ENCODE measurements around the gene SCD5.

Gene SCD5

DNA sequence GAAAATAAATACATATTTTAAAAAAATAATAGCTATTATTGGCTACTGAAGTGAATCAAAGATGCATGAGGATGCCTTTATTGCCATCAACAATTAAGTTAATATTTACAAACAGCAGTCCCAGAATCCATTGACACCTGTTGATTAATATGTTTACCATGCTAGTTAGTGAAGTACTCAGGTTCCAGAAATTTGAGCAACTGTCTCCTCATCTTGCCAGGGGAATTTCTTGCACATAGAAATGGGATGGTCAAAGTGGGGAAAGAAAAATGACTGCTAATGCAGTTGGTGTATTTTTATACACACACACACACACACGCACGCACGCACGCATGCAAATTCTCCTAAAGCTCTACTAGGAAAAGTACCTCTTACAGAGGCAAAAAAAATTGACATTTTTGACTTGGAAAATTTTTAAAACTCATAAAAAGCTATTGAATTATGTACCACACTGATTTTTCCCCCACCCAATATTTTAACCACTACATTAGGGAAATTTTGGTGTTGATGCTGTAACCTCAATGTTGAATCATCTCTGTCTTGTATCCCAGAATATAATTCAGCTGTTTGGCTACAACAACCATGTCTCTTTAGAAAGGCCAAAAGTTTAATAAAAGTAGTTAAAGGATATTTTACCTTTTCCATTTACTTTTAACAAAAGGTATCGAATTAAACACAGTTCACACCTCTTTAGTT is 131.5 kb downstream of the SCD5 start:
- DNase-seq (ENCODE audit: low read depth, low spot score), result no peak
- no peak overlapping the region for H3K4me3 ChIP-seq (ENCODE audit: low read length)

DNA sequence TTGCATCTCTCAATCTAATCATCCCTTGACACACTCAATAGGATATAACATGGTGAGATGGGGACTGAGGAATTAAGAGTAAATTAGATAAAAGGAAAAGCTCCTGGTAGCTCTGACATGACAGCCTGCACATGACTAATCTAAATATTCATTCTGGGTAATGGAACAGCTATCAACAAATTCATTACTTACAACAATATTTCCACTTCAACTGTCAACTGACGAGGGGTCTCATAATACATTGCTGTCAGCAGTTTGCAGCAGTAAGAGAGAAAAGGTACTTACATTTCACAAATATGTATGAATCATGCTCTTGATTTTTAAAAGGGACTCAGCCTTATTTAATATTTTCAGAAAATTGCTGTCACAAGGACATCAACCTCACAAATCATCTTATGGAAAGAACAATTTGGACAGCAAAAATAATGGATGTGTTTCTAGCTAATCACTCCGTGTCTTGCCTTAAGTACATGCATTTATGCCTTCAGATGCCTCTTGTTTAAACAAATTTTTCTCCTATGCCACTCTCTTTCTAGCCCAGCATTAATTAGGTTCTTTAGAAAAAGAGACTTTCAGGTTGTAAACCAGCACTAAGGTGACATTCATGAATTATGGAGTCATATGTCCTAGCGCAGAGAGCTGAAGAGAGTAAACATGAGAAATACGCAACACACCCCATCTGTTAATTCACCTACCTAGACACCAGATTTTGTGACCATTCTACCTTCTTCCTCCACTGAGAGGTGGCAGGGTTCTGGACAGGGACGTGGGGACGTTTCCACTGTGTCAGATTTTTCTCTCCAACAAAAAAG is 137.2 kb downstream of the SCD5 start:
- no peak for DNase-seq (ENCODE audit: low read depth, low spot score)
- no peak overlapping the region for H3K4me3 ChIP-seq (ENCODE audit: low read length)

DNA sequence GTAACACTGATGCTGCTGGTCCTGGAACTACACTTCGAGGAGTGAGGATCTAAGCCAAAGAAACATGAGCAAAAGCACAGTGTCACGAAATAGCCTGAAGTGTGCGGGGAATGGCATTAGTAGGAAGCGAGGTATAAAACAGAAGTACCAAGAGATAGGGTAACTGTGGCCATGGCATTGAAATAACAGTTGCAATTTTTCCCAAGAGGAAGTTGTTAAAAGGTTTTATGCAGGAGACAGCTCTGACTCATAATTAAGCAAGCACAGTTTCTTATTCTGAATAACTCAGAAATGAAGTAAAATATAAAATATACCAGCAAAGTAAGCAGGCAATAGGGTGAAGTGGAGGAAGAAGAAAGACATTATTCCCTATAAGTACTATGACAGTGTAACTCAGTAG is 146.5 kb downstream of the SCD5 start:
- no peak for DNase-seq (ENCODE audit: low read depth, low spot score)
- H3K4me3 ChIP-seq (ENCODE audit: low read length), result no peak overlapping the region

DNA sequence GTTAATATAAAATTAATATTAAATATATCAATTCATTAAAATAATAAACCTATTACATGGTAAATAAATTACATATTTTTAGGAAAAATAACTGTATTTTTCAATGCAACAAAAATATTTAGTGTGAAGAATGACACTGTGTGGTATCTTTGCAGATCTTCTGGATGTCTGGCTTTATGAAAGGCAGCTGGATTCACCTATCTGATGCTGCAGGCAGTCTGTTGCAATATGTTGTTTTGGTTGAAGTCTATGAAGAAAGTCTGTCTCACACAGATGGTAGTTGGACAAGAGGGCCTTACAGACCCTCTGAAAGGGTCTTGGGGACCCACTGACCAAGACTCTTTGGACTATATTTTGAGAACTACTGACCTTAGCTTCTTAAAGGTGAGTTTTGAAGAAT is 147.7 kb downstream of the SCD5 start:
- DNase-seq (ENCODE audit: low read depth, low spot score), result no peak
- no peak overlapping the region for H3K4me3 ChIP-seq (ENCODE audit: low read length)

DNA sequence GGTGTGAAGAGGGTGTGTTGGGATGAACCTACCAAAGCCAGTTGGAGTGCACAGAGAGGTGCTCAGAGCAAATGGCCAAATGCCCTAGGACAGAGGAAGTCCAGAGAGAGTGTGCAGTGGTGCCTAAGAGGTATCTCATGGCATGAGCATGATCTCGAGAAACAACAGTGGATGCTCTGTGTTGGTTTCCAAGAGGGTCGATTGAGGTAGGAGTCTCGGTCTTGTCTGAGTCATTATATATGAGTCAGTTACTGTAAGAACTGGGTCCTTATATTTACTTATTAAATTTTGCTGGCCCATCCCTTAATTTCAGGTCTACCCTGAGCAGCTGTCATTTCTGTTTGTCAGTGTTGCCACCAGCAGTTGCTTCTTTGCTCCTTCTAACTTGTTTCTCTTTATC is 150.2 kb downstream of the SCD5 start:
- no peak for DNase-seq (ENCODE audit: low read depth, low spot score)
- no peak overlapping the region for H3K4me3 ChIP-seq (ENCODE audit: low read length)

DNA sequence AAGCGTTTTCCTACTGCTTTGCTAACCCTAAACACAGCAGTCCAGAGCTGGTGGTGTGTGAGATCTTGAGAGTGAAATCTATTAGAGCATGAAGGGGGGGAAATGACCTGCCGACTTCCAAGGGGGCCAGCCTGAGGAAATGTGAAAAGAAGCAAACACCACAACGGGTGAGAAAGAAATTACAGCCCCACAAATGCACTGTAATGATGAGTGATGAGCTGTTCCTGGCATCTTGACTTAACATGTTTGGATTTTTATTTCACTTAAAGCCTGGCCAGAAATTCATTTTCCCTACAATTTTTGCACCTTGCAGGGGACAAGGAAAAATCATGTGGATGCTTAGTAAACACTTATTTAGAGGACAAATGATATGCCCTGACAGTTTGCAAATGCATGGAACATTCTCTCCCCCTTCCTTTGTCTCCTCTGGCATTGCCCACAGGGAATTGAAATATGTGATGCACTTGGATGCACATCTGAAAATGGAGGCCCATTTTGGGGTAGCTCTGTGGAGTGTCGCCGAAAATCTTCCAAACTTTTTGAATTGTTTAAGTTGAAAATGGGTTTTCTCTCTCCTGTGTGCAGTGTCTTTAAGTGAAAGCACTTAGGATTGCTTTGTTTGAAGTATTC is 152.5 kb downstream of the SCD5 start:
- DNase-seq (ENCODE audit: low read depth, low spot score), result no peak

DNA sequence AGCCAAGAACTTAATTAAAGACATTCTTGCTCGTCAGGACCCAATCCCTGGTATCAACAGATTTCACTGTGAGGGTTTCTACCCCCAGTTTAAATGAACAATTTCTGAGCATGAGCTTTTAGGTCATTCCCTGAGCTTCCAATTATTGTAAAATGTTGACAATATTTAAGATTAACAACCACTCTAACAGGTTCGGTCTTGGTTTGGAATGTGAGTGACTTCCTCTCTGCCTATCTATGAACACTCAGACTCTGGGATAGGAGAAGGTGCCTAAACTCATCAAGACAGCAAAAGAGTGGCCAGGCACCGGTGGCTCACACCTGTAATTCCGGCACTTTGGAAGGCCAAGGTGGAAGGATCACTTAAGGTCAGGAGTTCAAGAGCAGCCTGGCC is 153.9 kb downstream of the SCD5 start:
- no peak for DNase-seq (ENCODE audit: low read depth, low spot score)
- no peak overlapping the region for H3K4me3 ChIP-seq (ENCODE audit: low read length)

More for the DNA sequence above, 152.5 kb downstream of the SCD5 start:
- H3K4me3 ChIP-seq (ENCODE audit: low read length), result no peak overlapping the region

DNA sequence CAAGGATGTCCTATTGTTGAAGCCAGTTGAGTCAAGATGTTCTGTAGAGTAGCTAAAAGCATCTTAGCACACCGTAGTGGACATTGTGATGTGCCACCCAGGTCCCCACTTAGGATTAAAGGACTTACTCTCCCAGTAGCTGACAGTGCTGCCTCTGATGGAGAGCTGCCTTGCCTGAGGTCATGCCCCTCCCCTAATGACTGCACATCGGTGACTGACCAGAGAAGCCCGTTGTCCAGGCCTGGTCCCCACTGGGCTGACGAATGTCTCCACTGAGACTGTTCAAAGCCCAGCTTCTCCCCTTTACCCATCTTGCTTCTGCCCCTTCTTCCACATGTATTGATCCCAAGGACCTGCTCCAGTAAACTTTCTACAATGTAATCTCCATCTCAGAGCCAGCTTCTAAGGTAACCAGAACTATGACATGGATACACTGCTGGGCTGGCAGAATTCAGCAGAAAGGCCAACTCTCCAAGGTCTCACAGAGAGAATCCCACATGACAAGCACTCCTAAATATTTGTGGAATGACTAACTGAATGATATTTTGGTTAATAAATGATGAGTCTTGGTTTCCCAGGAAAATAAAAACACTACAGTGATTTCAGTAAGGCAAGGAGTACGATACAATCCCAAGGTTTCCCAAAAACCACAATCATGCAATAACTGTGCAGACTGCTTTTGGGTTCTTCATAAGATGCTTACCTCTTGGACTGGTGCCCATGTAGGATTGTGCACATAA is 154.4 kb downstream of the SCD5 start:
- no peak overlapping the region for H3K4me3 ChIP-seq (ENCODE audit: low read length)
- DNase-seq (ENCODE audit: low read depth, low spot score), result no peak

DNA sequence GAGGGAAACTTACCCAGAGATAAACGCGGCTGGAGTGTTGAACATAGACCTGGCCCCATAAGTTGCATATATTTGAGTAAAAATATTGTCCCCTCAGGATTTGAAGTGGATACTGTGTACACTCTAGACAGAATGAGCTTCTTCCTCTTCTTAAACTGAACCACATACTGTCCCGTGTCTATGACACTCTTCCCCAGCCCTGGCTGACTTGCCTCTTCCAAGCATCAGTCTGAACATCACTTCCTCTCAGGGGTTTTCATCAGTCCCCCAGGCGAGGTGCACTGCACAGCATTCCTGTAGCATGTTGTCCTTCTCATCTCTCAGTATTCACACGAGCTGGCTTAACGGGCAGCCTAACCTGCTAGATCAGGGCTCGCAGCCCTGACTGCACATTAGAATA is 156.3 kb downstream of the SCD5 start:
- DNase-seq (ENCODE audit: low read depth, low spot score), result no peak
- no peak overlapping the region for H3K4me3 ChIP-seq (ENCODE audit: low read length)

DNA sequence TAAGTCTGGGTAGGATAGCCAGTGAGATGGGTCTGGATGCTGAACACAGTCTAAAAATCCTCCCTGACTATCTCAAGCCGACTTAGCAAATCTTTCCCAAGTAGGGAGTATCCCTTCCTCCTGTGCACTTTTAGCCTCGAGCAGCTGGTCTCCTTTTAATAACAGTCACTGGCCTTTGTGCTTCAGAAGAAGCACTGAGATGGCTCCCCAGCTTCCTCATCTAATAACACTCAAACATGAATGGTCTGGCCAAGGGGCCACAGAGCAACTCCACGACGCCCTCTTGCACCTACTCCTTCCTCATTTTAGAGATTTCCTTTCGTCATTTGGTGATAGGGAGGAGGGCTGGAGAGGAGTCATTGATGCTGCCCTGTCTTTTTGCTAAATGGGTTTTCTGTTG is 158.1 kb downstream of the SCD5 start:
- no peak for DNase-seq (ENCODE audit: low read depth, low spot score)
- H3K4me3 ChIP-seq (ENCODE audit: low read length), result no peak overlapping the region

DNA sequence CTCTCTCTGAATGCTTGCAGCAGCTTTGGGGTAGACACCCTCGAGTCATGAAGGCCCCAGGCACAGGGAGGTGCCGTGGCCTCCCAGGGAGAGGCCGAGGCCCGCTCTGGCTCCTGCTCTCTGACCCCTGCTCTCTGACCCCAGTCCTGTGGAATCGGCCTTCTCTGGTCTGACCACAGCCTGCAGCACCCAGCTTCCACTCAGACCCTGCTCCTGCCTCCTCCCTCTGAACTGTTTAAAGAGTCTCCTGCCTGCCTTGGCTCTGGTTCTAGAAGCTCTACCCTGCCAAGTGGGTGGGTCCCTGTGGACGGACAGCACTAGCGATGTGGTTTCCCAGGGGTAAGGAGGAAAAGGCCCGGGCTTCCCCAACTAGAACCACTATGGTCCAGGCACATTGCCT is 158.6 kb downstream of the SCD5 start:
- no peak for DNase-seq (ENCODE audit: low read depth, low spot score)

DNA sequence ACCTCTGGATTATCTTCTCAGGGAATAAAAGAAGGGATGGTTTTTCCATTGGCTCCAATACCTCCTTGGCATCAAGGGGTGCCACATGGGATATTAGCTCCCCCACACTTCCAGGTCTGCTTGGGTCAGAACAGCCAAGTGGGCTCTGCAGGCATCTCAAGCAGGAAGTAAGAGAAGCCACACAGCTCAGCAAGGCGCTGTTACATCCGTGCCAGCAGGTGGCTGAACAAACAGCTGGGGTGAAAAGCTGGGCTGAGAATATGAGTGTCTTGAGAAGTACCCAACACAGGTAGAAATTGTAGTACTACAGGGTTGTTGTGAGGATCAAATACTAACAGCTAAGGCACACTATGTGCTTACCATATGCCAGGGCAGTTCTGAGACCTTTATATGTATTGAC is 160.1 kb downstream of the SCD5 start:
- peak; percentile 59 for DNase-seq (ENCODE audit: low read depth, low spot score)
- H3K4me3 ChIP-seq (ENCODE audit: low read length), result no peak overlapping the region

More for the DNA sequence above, 158.6 kb downstream of the SCD5 start:
- no peak overlapping the region for H3K4me3 ChIP-seq (ENCODE audit: low read length)

DNA sequence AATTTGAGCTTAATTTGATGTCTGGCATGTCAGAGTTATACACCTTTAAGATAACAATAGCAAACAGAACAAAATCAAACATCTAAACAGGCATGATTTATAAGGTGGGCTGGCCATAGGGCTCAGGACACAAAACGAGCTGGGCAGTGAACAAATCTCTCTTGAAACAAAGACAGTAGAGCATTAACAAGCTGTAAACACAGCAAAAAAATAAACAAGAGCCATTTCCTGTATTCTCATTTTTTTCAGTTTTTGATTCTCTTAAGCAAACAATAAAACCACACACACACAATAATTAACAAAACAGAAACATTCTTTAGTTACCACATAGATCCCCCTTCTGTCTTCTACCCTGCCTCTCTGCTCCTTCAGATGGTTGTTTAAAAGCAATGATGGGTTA is 168.5 kb downstream of the SCD5 start:
- no peak overlapping the region for H3K4me3 ChIP-seq (ENCODE audit: low read length)
- DNase-seq (ENCODE audit: low read depth, low spot score), result no peak

DNA sequence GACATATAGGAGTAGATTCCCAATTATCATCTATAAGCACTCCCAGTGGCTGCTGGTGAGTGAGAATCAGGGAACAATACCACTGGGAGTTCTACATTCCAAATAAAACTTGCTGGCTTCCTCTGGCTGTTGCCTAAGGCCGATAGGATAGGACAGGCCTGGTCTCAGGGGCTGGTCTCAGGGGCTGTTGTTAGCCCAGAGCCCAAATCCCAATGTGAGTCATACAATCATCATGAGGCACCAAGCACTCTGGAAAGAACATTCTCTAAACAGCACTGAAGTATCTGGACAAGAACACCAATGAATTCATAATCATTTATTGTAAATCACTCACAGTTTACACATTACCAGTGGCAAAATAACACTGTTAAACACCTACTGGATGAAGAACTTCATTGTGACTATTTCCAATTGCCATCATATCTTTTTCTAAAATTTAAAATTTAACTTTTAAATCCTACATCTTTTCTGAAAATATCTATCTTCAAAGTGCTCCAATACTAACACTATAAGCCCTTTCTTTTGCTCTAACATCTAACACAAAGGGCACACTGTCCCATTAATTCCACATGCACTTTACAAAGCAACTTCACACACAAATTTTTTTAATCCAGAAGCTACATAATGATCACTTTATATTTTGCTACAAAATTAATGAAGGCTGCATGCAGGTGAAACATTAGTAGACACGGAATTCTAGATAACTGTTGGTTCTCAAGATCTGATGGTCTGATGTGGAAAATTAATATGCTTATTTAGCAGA is 169.2 kb downstream of the SCD5 start:
- DNase-seq (ENCODE audit: low read depth, low spot score), result no peak
- no peak overlapping the region for H3K4me3 ChIP-seq (ENCODE audit: low read length)

DNA sequence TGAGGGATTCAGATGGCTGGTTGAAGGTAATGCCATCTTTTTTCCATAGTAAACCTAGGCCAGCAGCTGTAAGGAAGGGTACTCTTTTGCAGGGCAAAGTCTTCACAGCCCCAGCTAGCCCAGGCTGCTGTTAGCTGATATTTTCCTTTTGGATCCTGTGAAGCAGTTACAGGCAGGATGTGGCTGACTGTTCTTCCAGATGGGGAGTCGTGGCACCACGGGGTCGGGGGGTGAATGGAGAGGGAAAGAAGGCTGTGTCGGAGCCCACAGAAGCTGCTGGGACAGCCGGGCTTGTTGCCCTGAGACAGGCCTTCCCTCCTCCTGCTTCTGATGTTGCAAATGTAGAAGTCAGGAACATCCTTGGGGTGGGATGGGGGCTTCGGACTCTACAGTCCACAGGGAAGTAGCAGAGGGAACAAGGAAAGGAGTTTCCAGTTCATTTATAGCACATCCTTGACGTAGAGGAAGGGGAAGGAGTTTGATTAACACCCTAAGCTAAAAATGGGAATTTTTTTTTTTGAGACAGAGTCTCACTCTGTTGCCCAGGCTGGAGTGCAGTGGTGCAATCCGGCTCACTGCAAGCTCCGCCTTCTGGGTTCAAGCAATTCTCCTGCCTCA is 172.2 kb downstream of the SCD5 start:
- H3K4me3 ChIP-seq (ENCODE audit: low read length), result no peak overlapping the region
- DNase-seq (ENCODE audit: low read depth, low spot score), result no peak

DNA sequence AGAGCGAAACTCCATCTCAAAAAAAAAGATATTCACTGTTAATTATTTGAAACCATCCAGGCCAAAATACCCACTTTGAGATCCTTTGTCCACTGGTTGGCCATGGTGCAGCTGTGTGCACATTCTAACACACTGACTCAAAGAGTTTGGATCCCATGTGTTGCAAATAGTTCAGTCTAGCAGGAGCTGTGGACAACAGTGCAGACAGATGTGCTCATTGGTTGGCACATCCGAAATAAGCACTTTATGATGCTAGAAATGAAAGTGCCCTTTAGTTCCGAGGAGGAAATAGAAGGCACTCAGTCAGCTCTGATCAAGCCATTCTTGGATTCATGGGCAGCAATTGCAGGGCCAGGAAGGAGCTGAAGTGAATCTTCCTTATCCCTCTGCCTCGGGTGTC is 173.8 kb downstream of the SCD5 start:
- no peak for DNase-seq (ENCODE audit: low read depth, low spot score)

DNA sequence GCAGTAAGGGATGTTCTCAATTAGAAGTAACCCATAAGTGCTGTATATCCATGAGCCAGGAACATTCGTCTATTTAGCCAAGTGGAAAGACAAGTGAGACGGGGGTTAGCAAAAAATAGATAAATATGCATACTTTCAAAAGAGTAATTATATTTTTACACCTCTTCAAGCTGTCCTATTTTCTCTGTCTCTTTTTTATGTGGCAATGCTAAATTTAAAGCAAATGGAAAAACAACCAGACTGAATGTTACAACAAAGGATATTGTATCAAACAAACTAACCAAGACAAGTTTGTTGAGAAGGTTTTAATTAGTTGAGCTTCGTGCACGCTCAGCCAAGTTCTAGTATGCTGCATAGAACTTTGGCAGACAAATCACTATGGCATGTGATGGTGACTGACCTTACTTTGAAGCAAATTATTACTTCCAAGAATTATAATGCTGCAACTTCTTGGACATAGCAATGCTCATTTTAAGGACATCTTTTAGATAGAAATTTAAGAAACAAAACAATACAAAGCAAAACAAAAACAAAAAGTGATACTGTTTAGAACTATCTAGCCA is 175.4 kb downstream of the SCD5 start:
- no peak overlapping the region for H3K4me3 ChIP-seq (ENCODE audit: low read length)
- no peak for DNase-seq (ENCODE audit: low read depth, low spot score)

More for the DNA sequence above, 173.8 kb downstream of the SCD5 start:
- no peak overlapping the region for H3K4me3 ChIP-seq (ENCODE audit: low read length)

DNA sequence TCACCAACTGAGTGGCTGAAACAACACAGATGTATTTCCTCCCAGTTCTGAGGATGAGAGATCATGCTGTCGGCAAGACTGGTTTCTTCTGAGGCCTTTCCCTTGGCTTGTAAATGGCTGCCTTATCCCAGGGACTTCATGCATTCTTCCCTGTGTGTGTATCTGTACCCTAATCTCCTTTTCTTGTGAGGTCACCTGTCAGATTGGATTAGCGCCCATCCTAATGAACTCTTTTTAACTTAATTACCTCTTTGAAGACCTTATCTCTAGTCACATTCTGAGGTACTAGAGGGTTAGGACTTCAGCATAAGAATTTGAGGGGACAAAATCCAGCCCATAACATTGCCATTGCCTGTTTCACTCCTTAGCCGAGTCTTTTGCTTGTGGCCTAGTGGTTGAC is 177.3 kb downstream of the SCD5 start:
- H3K4me3 ChIP-seq (ENCODE audit: low read length), result no peak overlapping the region
- DNase-seq (ENCODE audit: low read depth, low spot score), result no peak

Measured in Jurkat, Clone E6-1 (cell line).